ENCODE data around the gene PCDH15.
"Not testable (repeated sequence)": the region's sequence is repeated elsewhere in the genome, so short reads cannot be mapped to it uniquely, and the experiment has no call there.

Gene PCDH15

GRCh38 chr10:53930648-53931047 is 870.4 kb downstream of the PCDH15 start:
- DNase-seq, result no peak
- intact Hi-C loops (cut with DNase I), result no loop called here

DNA sequence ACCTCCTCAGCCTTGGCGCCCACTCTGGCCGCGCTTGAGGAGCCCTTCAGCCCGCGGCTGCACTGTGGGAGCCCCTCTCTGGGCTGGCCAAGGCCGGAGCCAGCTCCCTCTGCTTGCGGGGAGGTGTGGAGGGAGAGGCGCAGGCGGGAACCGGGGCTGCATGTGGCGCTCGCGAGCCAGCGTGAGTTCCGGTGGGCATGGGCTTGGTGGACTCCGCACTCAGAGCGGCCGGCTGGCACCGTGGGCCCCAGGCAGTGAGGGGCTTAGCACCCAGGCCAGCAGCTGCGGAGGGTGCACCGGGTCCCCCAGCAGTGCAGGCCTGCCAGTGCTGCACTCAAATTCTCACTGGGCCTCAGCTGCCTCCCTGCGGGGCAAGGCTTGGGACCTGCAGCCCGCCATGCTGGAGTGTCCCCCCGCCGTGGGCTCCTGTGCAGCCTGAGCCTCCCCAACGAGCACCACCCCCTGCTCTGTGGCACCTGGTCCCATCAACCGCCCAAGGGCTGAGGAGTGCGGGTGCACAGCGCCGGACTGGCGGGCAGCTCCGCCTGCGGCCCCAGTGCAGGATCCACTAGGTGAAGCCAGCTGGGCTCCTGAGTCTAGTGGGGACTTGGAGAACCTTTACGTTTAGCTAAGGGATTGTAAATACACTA is 876.9 kb downstream of the PCDH15 start:
- intact Hi-C loops (cut with DNase I); DNase-seq: not testable (repeated sequence)

GRCh38 chr10:53918755-53919154 is 882.3 kb downstream of the PCDH15 start:
- no peak for DNase-seq
- intact Hi-C loops (cut with DNase I), result no loop called here

DNA sequence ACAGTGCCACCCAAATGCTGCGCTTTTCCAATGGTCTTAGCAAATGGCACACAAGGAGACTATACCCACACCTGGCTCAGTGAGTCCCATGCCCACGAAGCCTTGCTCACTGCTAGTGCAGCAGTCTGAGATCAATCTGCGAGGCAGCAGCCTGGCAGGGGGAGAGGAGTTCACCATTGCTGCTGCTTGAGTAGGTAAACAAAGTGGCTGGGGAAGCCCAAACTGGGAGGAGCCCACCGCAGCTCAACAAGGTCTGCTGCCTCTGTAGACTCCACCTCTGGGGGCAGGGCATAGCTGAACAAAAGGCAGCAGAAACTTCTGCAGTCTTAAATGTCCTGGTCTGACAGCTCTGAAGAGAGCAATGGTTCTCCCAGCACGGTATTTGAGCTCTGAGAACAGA is 891.2 kb downstream of the PCDH15 start:
- intact Hi-C loops (cut with DNase I), result no loop called here

GRCh38 chr10:53904506-53905241 is 896.4 kb downstream of the PCDH15 start:
- no peak for DNase-seq
- intact Hi-C loops (cut with DNase I), result no loop called here

More for the DNA sequence above, 891.2 kb downstream of the PCDH15 start:
- DNase-seq, result no peak

- intact Hi-C loops (cut with DNase I), result no loop called here
- DNase-seq, result no peak
Observed at GRCh38 chr10:53903756-53904155, 897.3 kb downstream of the PCDH15 start.

DNA sequence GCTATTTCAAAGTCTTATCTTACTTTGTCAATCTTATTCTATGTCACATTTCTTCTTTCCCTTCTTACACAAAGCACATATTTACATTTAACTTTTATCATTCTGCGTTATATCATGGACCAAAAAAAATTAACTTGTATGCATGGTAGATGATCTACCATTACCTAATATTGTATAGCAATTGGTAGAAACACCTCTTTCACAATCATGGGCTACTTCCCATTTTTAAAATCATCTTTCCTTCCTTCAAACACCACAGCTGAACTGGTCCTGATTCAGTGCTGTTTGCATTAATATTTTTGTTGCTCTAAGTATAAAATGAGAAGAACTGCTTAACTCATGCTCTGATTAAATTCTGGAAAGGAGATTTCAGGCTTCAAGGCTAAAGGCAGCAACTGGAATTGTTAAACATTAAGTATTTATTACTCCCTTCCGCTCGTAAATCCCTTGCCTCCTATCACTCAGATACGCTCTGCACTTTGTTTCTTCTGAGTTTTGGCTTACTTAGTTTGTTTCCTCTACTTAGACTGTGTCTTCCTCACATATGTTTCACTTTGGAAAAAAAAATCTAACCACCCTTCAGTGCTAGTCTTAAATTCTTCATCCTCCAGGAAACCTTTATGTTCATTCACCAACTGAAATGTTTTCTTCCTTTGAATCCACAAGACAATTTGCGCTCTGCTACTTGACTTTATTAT is 901.4 kb downstream of the PCDH15 start:
- no peak for DNase-seq
- intact Hi-C loops (cut with DNase I), result no loop called here

GRCh38 chr10:53898532-53898931 is 902.5 kb downstream of the PCDH15 start:
- intact Hi-C loops (cut with DNase I), result no loop called here

DNA sequence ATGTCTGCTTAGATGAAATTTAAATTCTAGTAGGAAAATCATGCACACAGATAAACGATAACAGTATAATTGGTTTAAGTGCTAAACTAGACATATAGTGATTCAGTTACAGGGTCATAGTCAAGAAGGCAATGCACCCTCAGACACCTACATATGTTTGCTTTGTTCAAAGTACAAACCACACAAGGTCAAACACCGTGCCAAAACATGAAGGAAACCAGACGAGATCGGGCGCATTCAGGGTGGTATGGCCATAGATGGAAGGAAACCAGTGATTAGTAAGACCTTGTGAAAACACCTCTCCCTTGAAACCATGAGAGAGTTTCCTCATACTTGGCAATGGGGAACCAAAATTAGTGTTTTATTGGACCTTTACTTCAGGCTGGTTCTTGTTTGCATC is 906.9 kb downstream of the PCDH15 start:
- intact Hi-C loops (cut with DNase I), result no loop called here

More at GRCh38 chr10:53898532-53898931, 902.5 kb downstream of the PCDH15 start:
- no peak for DNase-seq

GRCh38 chr10:53893061-53893460 is 908.0 kb downstream of the PCDH15 start:
- intact Hi-C loops (cut with DNase I), result no loop called here
- no peak for DNase-seq

More for the DNA sequence above, 906.9 kb downstream of the PCDH15 start:
- DNase-seq, result no peak

DNA sequence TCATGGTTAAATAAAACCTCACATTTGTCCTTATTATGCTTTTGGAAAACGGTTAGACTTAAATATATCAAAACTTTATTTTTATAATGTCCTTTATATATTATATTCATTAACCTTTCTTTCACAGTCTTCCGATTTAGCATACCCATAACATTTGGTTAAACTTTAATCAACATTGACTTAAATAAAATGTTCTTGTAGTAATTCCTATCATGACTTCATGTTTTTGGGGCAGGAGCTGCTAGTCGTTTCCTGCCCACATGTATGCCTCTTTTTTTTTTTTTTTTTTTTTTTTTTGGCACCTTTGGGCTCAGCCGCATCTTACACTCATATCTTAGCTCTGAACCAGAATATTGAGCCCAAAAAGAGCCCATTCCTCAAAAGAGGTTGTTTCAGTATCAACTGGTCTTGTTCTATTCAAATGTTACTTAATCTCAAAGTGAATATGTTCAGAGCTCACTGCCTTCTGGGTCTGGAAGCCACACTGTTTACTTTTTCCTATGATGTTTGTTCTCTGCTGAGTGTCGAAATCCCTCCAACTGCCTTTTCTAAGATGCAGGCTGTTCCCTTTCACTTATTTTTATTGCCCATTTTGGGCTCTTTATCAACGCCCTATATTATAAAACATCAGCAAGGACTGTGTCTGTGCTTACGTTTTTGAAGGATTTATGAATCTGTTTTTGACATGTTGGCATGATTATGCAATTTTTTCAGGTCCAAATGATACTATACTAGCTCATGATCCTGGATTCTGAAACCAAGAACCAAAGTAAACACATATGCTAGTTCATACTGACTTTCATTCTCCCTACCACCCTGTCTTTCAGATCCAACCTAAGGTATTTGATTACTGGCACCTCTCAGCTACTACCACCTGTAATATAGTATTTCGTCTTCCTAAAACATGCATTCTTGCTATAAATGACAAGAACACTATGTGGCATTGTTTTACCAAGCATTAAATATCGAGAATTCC is 914.4 kb downstream of the PCDH15 start:
- no peak for DNase-seq

GRCh38 chr10:53864846-53865245 is 936.2 kb downstream of the PCDH15 start:
- intact Hi-C loops (cut with DNase I), result no loop called here
- DNase-seq, result no peak

More for the DNA sequence above, 914.4 kb downstream of the PCDH15 start:
- intact Hi-C loops (cut with DNase I), result no loop called here

DNA sequence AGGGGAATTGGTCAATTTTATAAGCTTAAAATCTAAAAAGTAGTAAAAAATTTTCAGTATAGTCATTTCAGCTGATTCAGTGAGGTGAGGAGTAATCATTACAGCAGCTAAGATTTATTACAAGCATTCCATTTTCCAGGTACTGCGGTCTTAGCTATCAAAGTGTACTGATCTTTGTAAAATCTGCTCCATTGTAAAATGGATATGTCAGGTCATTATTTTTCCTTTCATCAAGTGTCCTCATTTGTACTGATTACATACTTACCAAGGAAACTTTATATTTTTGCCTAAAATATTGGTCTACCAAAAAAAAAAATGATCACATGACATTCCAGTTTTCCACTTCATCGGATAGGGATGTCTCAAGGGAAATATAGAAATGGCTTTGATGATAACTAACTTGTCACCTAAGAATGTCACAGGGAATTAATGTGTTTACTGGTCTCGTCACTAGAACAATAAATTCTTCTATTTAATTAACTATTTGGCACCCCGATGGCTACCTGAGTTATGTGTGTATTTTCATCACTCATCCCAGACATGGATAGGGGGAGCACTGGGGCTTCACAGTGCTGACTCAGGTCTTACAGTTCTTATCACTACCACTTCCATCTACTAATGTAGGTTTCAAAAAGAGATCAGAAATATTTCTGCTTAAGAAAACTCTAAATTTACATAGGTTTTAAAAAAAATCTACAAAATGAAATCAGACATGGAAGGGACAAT is 948.4 kb downstream of the PCDH15 start:
- intact Hi-C loops (cut with DNase I), result no loop called here
- DNase-seq, result no peak

DNA sequence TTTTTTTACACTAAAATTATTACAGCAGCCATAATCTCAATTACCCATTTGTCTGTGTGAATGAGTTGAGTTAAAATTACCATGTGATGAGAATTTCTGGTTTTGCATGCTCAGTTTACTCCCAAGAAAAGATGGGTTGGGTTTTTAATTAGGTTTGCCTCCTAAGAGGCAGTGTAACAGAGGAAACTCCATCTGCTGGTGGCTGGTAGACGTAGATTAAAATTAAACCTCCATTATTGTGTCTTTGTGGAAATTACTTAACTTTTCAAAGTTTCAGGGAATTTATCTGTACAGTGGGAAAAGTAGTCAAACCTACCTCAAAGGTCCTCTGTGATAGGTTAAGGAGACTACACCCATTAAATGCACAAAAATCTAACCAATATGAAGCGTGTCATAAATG is 954.2 kb downstream of the PCDH15 start:
- no peak for DNase-seq
- intact Hi-C loops (cut with DNase I), result no loop called here

DNA sequence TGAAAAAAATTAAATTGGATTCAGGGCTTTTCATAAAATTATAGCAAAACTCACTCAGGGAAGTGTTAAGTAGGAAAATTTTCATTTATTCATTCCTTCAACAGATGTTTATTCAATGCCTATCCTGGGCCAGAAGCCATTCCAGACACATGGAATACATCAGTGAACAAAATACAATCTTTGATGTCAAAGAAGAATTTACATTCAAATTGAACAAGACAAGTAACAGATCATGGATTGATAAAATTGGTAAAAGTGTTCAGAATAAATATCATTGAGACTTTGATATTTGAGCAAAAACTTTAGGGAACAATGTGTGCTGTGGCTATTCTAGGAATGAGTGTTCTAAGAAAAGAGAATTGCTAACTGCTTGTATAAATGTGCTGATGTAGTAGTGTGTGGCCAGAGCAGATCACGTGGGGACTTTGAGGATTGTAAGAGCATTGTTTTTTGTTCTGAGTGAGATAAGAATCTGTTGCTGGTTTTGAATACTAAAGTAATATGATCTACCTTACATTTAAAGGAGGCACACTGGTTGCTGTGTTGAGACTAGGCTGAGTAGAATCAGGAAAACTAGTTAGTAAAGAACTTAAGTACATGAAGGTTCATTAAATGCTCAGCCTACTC is 957.2 kb downstream of the PCDH15 start:
- intact Hi-C loops (cut with DNase I), result no loop called here
- DNase-seq, result peak in 11 of 42 donors; percentile 4 to 38 (median 12)

- DNase-seq, result no peak
- intact Hi-C loops (cut with DNase I), result no loop called here
Observed at GRCh38 chr10:53841483-53842145, 959.4 kb downstream of the PCDH15 start.

- intact Hi-C loops (cut with DNase I), result no loop called here
- no peak for DNase-seq
Observed at GRCh38 chr10:53840653-53841052, 960.4 kb downstream of the PCDH15 start.
